Right renal cortex interstitium (tissue), 3 donors: ENCODE measurements around the gene TTL. TPM values are rescaled to one million over a fixed set of nuclear protein-coding genes. Genes with fewer than 3 reads are reported as not detected.

Source experiments
- DNase-seq, 3 donors: peaks; one replicate each; pipeline ENCODE4 v3.0.0-alpha.2; 2013; ENCODE audit warnings: low read depth in 3 of 3, low spot score in 2 of 3
- polyA plus RNA-seq, 3 donors: library from polyadenylated mRNA; unstranded; fragments of 120-200 nt; gene quantifications; one replicate each; pipeline ENCODE4 v1.2.1, GENCODE V29; 2013; ENCODE audit not compliant: insufficient read length in 3 of 3

TTL gene
- polyA plus RNA-seq, 3 donors = 34.7 to 37.3 (median 36.0) TPM

GRCh38 chr2:112577756-112578155 is 95.8 kb downstream of the TTL start:
- DNase-seq = no peak

GRCh38 chr2:112579241-112579640 is 97.3 kb downstream of the TTL start:
- DNase-seq = no peak

GRCh38 chr2:112580084-112580483 is 98.1 kb downstream of the TTL start:
- no peak for DNase-seq

GRCh38 chr2:112582314-112582746 is 100.4 kb downstream of the TTL start:
- peak in 1 of 3 donors; percentile 23 for DNase-seq

- no peak for DNase-seq
Observed at GRCh38 chr2:112583497-112584133, 101.7 kb downstream of the TTL start.

GRCh38 chr2:112584134-112584890 is 102.4 kb downstream of the TTL start, which contains the start of gene CHCHD5:
Gene CHCHD5, plus strand, starts transcription at chr2:112584609. Its CDS starts 39 bp downstream, at chr2:112584648.
- DNase-seq = peak; percentile 84 to 89 (median 89)

- DNase-seq = no peak
Observed at GRCh38 chr2:112584891-112585250, 102.9 kb downstream of the TTL start.

GRCh38 chr2:112585400-112585799 is 103.4 kb downstream of the TTL start:
- no peak for DNase-seq

- DNase-seq = no peak
Observed at GRCh38 chr2:112585873-112586464, 104.0 kb downstream of the TTL start.

- no peak for DNase-seq
Observed at GRCh38 chr2:112588611-112589045, 106.7 kb downstream of the TTL start.

Other genes with a start within 250 kb of the TTL start
- 10 to 100 TPM; 15.3 to 18.4 (median 17.5) TPM for gene ZC3H8, start 227.1 kb upstream of the TTL start, polyA plus RNA-seq
- 10 to 100 TPM in 1 of 3 donors, 1 to 10 TPM in 2; 9.6 to 10.5 (median 9.7) TPM for gene ZC3H6, start 206.6 kb upstream of the TTL start, polyA plus RNA-seq
- 1 to 10 TPM; 1.9 to 4.0 (median 2.5) TPM for gene RGPD8, start 48.5 kb upstream of the TTL start, polyA plus RNA-seq
- gene POLR1B, start 60.3 kb downstream of the TTL start, polyA plus RNA-seq = 10 to 100 TPM; 24.2 to 28.8 (median 27.9) TPM
- 10 to 100 TPM; 21.7 to 24.5 (median 22.0) TPM for gene CHCHD5, start 102.5 kb downstream of the TTL start, polyA plus RNA-seq
- gene SLC20A1, start 163.8 kb downstream of the TTL start, polyA plus RNA-seq = 10 to 100 TPM; 36.1 to 41.8 (median 40.9) TPM
- gene NT5DC4, start 238.9 kb downstream of the TTL start, polyA plus RNA-seq = under 1 TPM in 2 of 3 donors, not detected in 1; 0.07 to 0.12 TPM